Measurements from ENCODE around the gene RAP1A. TPM values are rescaled to one million over a fixed set of nuclear protein-coding genes. Genes with fewer than 3 reads are reported as not detected.

The RAP1A gene
- polyA plus RNA-seq, 3 donors: 41.2 to 79.1 (median 75.3) TPM

DNA sequence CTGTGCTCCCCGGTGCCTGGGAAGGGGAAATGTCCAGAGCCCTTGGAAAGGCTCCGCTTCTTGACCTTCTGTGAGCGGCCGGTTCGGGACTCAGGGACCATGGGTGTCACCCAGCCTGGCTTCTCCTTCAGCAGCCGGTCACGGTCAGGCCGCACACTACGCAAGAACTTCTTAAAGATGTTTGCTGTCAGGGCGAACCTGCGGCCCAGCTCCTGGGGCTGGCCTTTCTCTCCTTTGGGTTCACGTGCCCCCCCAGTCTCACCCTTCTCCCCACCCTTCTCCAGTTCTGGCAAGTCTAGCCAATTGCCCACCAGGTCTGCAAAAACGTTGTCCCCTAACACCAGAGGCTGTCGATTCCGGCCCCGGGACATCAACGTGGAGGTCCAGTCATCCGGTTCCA is 107.5 kb downstream of the RAP1A start:
- Histone ChIP-seq H3K36me3 (replicated peaks in 1 of 2; ENCODE audit: control insufficient read depth in 1 of 2, insufficient read depth in 2 of 2, low read length in 2 of 2) (peaks cover 3 to 11% of the 10 kb centered on the region in 2 donors), H4K20me1 (ENCODE audit: insufficient read depth, low read length) (peaks cover 9% of the 10 kb centered on the region), H3K4me3 (replicated peaks in 1 of 3; ENCODE audit: low read depth in 2 of 3, low read length in 3 of 3) (no peak overlapping the region), H3K79me2 (ENCODE audit: insufficient read depth, low read length) (no peaks in the 10 kb centered on the region), H3K9ac (ENCODE audit: insufficient read depth, low read length, poor library complexity, severe bottlenecking) (no peak overlapping the region), H3K4me2 (replicated peaks; ENCODE audit: extremely low read depth, low read length, poor library complexity, severe bottlenecking) (no peak overlapping the region), H3K27ac (ENCODE audit: low read depth in 1 of 2, low read length in 2 of 2) (no peak overlapping the region), H3K4me1 (ENCODE audit: control insufficient read depth in 1 of 2, insufficient read depth in 2 of 2, low read length in 2 of 2) (no peaks in the 10 kb centered on the region), H3K9me3 (replicated peaks in 1 of 2; ENCODE audit: control insufficient read depth in 1 of 2, insufficient read depth in 1 of 2, low read length in 2 of 2) (no peaks in the 10 kb centered on the region), H3K27me3 (ENCODE audit: control insufficient read depth in 2 of 2, insufficient read depth in 2 of 2, low read length in 2 of 2) (no peaks in the 10 kb centered on the region), H2AFZ (ENCODE audit: insufficient read depth, low read depth, low read length, poor library complexity, severe bottlenecking) (no peak overlapping the region)
- WGBS (ENCODE audit: insufficient coverage): 91% methylated on average over 13 of the region's 18 CpGs
- Mint-ChIP-seq H3K27me3 (ENCODE audit: low read depth in 3 of 3) (peaks cover 0 to 3% (median 0%) of the 10 kb centered on the region in 3 donors), H3K4me1 (peaks cover 13% of the 10 kb centered on the region), H3K4me3 (no peak overlapping the region), H3K36me3 (peaks cover 27 to 28% of the 10 kb centered on the region in 2 donors), H3K9me3 (no peaks in the 10 kb centered on the region), H3K27ac (peak overlapping the region in 1 of 7 donors; percentile 18)
- no peak for TF ChIP-seq CTCF (IDR thresholded peaks at IDR 0.05)
- DNase-seq: no peak
- intact Hi-C loops (cut with micrococcal nuclease): no loop called here

- no peak for TF ChIP-seq CTCF (IDR thresholded peaks at IDR 0.05)
- Mint-ChIP-seq H3K27me3 (ENCODE audit: low read depth in 3 of 3) (no peaks in the 10 kb centered on the region), H3K27ac (peak overlapping the region in 4 of 7 donors; percentile 26 to 79 (median 54)), H3K9me3 (peaks cover 0 to 3% (median 0%) of the 10 kb centered on the region in 7 donors), H3K4me1 (peaks cover 5% of the 10 kb centered on the region), H3K36me3 (peaks cover 27 to 36% of the 10 kb centered on the region in 2 donors), H3K4me3 (no peak overlapping the region)
- Histone ChIP-seq H3K36me3 (replicated peaks in 1 of 2; ENCODE audit: control insufficient read depth in 1 of 2, insufficient read depth in 2 of 2, low read length in 2 of 2) (peaks cover 3 to 11% of the 10 kb centered on the region in 2 donors), H4K20me1 (ENCODE audit: insufficient read depth, low read length) (peaks cover 5% of the 10 kb centered on the region), H3K27ac (ENCODE audit: low read depth in 1 of 2, low read length in 2 of 2) (no peak overlapping the region), H3K27me3 (ENCODE audit: control insufficient read depth in 2 of 2, insufficient read depth in 2 of 2, low read length in 2 of 2) (no peaks in the 10 kb centered on the region), H3K4me2 (replicated peaks; ENCODE audit: extremely low read depth, low read length, poor library complexity, severe bottlenecking) (no peak overlapping the region), H3K9ac (ENCODE audit: insufficient read depth, low read length, poor library complexity, severe bottlenecking) (no peak overlapping the region), H3K4me3 (replicated peaks in 1 of 3; ENCODE audit: low read depth in 2 of 3, low read length in 3 of 3) (no peak overlapping the region), H3K4me1 (ENCODE audit: control insufficient read depth in 1 of 2, insufficient read depth in 2 of 2, low read length in 2 of 2) (peaks cover 20 to 21% of the 10 kb centered on the region in 2 donors), H3K79me2 (ENCODE audit: insufficient read depth, low read length) (no peaks in the 10 kb centered on the region), H3K9me3 (replicated peaks in 1 of 2; ENCODE audit: control insufficient read depth in 1 of 2, insufficient read depth in 1 of 2, low read length in 2 of 2) (no peaks in the 10 kb centered on the region), H2AFZ (ENCODE audit: insufficient read depth, low read depth, low read length, poor library complexity, severe bottlenecking) (no peak overlapping the region)
- intact Hi-C loops (cut with micrococcal nuclease): no loop called here
- DNase-seq: no peak
- WGBS (ENCODE audit: insufficient coverage): 97% methylated on average over 7 of the region's 8 CpGs
These were observed 109.8 kb downstream of the RAP1A start for GRCh38 chr1:111729271-111729921.

Data from CD14-positive monocyte (primary cell).